Activated T-helper 1 cell treated with Interleukin-2 at 50 U/mL for 16 hours (primary cell): Measurements from ENCODE around the gene SIK1.
"Not testable (repeated sequence)": the region's sequence is repeated elsewhere in the genome, so short reads cannot be mapped to it uniquely, and the experiment has no call there.

Experiments used
- DNase-seq: peaks from one replicate; pipeline ENCODE4 v3.0.0-alpha.2; 2020; ENCODE audit warnings: low read depth

The SIK1 gene

GRCh38 chr21:43396788-43397438 lies 30.0 kb downstream of the SIK1 start:
- DNase-seq = not testable (repeated sequence)

- not testable (repeated sequence) for DNase-seq
These were observed 43.6 kb downstream of the SIK1 start for GRCh38 chr21:43383351-43383750.

GRCh38 chr21:43382902-43383301 lies 44.0 kb downstream of the SIK1 start:
- not testable (repeated sequence) for DNase-seq

- DNase-seq = not testable (repeated sequence)
These were observed 45.9 kb downstream of the SIK1 start for GRCh38 chr21:43380852-43381533.

- not testable (repeated sequence) for DNase-seq
These were observed 46.6 kb downstream of the SIK1 start for GRCh38 chr21:43380337-43380736.

- DNase-seq = not testable (repeated sequence)
These were observed 47.3 kb downstream of the SIK1 start for GRCh38 chr21:43379626-43380122.

GRCh38 chr21:43376478-43376882 lies 50.5 kb downstream of the SIK1 start:
- DNase-seq = no peak

- no peak for DNase-seq
These were observed 51.0 kb downstream of the SIK1 start for GRCh38 chr21:43375837-43376477.

GRCh38 chr21:43375006-43375836 lies 51.7 kb downstream of the SIK1 start:
- no peak for DNase-seq

- no peak for DNase-seq
These were observed 52.6 kb downstream of the SIK1 start for GRCh38 chr21:43374228-43374885.

- no peak for DNase-seq
These were observed 53.3 kb downstream of the SIK1 start for GRCh38 chr21:43373362-43374227.

- no peak for DNase-seq
These were observed 54.1 kb downstream of the SIK1 start for GRCh38 chr21:43372663-43373361.

- DNase-seq = no peak
These were observed 55.1 kb downstream of the SIK1 start for GRCh38 chr21:43371786-43372185.

GRCh38 chr21:43370888-43371570 lies 55.9 kb downstream of the SIK1 start:
- DNase-seq = no peak

GRCh38 chr21:43370091-43370658 lies 56.8 kb downstream of the SIK1 start:
- DNase-seq = no peak

GRCh38 chr21:43369596-43370090 lies 57.3 kb downstream of the SIK1 start:
- DNase-seq = no peak

GRCh38 chr21:43369124-43369523 lies 57.8 kb downstream of the SIK1 start:
- no peak for DNase-seq

- DNase-seq = no peak
These were observed 58.2 kb downstream of the SIK1 start for GRCh38 chr21:43368685-43369084.

- no peak for DNase-seq
These were observed 59.1 kb downstream of the SIK1 start for GRCh38 chr21:43367859-43368258.
